ENCODE data around the gene PDE9A. TPM values are rescaled to one million over a fixed set of nuclear protein-coding genes. Genes with fewer than 3 reads are reported as not detected.

Gene PDE9A
- total and polyA plus RNA-seq, 2 of the 4 experiments (the other 2 are of a cell fraction): 0.89 to 0.90 TPM

- Histone ChIP-seq H3K9ac (ENCODE audit: low read depth, low read length) (no peak overlapping the region), H3K4me1 (ENCODE audit: control insufficient read depth, insufficient read depth, low read length) (no peaks in the 10 kb centered on the region), H3K18ac (ENCODE audit: low read depth, low read length) (no peak overlapping the region), H2AK5ac (ENCODE audit: low read depth, low read length) (no peak overlapping the region), H4K5ac (ENCODE audit: low read depth, low read length) (no peak overlapping the region), H2BK5ac (ENCODE audit: low read depth, low read length, poor library complexity, severe bottlenecking) (no peak overlapping the region), H3K23ac (ENCODE audit: low read depth, low read length) (no peak overlapping the region), H2BK15ac (ENCODE audit: low read depth, low read length) (no peak overlapping the region), H3K36me3 (ENCODE audit: control insufficient read depth, insufficient read depth, low read length) (no peaks in the 10 kb centered on the region), H4K8ac (ENCODE audit: low read depth in 2 of 2, low read length in 2 of 2) (no peak overlapping the region), H4K91ac (ENCODE audit: insufficient read depth, low read depth, low read length) (no peak overlapping the region), H3K4me3 (ENCODE audit: insufficient read depth, low read depth, low read length) (no peak overlapping the region), H4K20me1 (ENCODE audit: insufficient read depth, low read length) (no peaks in the 10 kb centered on the region), H3K9me1 (ENCODE audit: insufficient read depth, low read length) (no peaks in the 10 kb centered on the region), H2AFZ (replicated peaks; ENCODE audit: low read length, poor library complexity) (no peak overlapping the region), H3K79me1 (ENCODE audit: low read depth in 1 of 2, low read length in 2 of 2) (no peaks in the 10 kb centered on the region), H2BK120ac (ENCODE audit: low read depth, low read length) (no peak overlapping the region), H3K27me3 (ENCODE audit: control insufficient read depth, insufficient read depth, low read length) (peaks cover 38% of the 10 kb centered on the region), H3K4me2 (ENCODE audit: low read depth, low read length) (no peak overlapping the region), H3K27ac (ENCODE audit: insufficient read depth, low read length) (no peak overlapping the region), H3K9me3 (ENCODE audit: control insufficient read depth, insufficient read depth, low read length) (no peaks in the 10 kb centered on the region), H3K4ac (ENCODE audit: low read depth, low read length) (no peak overlapping the region), H3K14ac (replicated peaks; ENCODE audit: low read depth, low read length) (no peak overlapping the region), H3K56ac (ENCODE audit: extremely low read depth, insufficient read depth, low read length) (no peak overlapping the region), H2BK20ac (ENCODE audit: low read depth, low read length) (no peak overlapping the region), H2AK9ac (replicated peaks; ENCODE audit: low read depth, low read length, poor library complexity) (no peak overlapping the region)
- intact Hi-C loops (cut with micrococcal nuclease) (no loop called here), in situ Hi-C loops (cut with MboI; ENCODE audit: low sequenced_read_pairs) (no loop called here), dilution Hi-C loops (cut with HindIII; ENCODE audit: low sequenced_read_pairs, unreplicated experiment) (no loop called here)
- DNase-seq (no peak), ATAC-seq (ENCODE audit: low read depth) (no peak)
- WGBS, 2 experiments (ENCODE audit: extremely low coverage in 2 of 2, insufficient read length in 1 of 2): no CpG with 5 or more reads among the region's 9 CpGs
- CTCF ChIA-PET: no interaction called here
- no TSS peak for BruUV-seq (replicated peaks)
- POLR2A ChIA-PET (ENCODE audit: unreplicated experiment): no interaction called here
- TF ChIP-seq MAZ (IDR thresholded peaks at IDR 0.05; ENCODE audit: borderline replicate concordance, low read depth, low read length): no peak
- TF ChIP-seq SMC3 (IDR thresholded peaks at IDR 0.05; ENCODE audit: low read depth, low read length): no peak
These were observed 23.4 kb upstream of the PDE9A start for GRCh38 chr21:42629933-42630589.
